Neuron (in vitro differentiated cells): ENCODE data around the gene BACH2.

Source experiments
- H2AFZ ChIP-seq: one replicate; pipeline ENCODE4 v1.6.1; 2013; ENCODE audit warnings: low read depth, mild to moderate bottlenecking, inconsistent platforms, low read length, moderate library complexity
- H3K27me3 ChIP-seq: one replicate; pipeline ENCODE4 v1.6.1; 2013; ENCODE audit warnings: low read length; ENCODE audit not compliant: insufficient read depth
- H3K36me3 ChIP-seq: one replicate; pipeline ENCODE4 v1.6.1; 2013; ENCODE audit warnings: low read length; ENCODE audit not compliant: insufficient read depth
- H3K4me1 ChIP-seq: one replicate; pipeline ENCODE4 v1.6.1; 2013; ENCODE audit warnings: low read length; ENCODE audit not compliant: insufficient read depth
- H3K4me3 ChIP-seq: 2 replicates; pipeline ENCODE4 v1.5.1; 2013; ENCODE audit warnings: mild to moderate bottlenecking, low read length, moderate library complexity
- H3K9me3 ChIP-seq: one replicate; pipeline ENCODE4 v1.6.1; 2013; ENCODE audit warnings: low read length

BACH2 gene

DNA sequence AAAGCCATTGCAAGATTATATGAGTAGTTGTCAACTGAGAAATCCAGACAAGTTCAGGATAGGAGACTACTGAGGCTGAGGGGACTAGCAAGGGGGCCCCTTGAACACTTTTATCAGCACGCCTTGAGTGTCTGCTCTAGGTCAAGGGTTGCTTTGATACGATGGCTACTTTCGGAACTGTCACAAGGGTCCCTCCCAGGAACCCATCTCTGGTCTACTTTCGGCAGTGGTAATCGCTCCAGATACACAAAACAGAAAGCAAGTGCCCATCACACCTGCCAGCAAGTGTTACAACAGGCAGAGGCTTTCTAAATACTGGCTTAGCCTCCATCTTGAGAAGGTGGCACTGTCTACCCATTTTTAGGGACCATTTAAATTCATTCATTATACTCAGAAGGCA, 341.3 kb downstream of the BACH2 start:
- peaks cover 20% of the 10 kb centered on the region for H3K4me1 ChIP-seq
- H3K4me3 ChIP-seq: no peak overlapping the region
- H3K27me3 ChIP-seq: no peaks in the 10 kb centered on the region
- H3K36me3 ChIP-seq: peaks cover 12% of the 10 kb centered on the region
- H3K9me3 ChIP-seq: no peaks in the 10 kb centered on the region
- no peak overlapping the region for H2AFZ ChIP-seq

- Histone ChIP-seq H3K4me3 (no peak overlapping the region), H3K27me3 (no peaks in the 10 kb centered on the region), H3K4me1 (peaks cover 20% of the 10 kb centered on the region), H3K36me3 (peaks cover 18% of the 10 kb centered on the region), H3K9me3 (no peaks in the 10 kb centered on the region), H2AFZ (no peak overlapping the region)
These were observed 341.9 kb downstream of the BACH2 start for GRCh38 chr6:89954721-89955148.

DNA sequence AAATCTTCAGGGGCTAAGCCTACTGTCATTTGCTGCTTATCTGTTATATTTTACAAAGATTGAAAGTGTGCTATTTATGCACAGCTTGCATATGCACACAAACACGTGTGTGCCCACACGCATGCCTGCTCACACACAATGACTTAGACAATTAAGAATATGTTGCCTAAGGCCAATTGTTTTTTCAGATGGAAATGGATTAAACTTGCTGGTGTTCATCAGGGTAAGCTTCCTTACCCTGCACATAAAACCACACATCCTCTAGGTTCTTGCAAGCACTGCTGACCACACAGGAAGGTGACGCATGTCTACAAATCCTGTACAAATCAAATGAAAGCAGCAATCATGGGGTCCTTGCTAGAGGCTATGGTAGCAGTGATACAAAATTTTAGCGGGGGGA, 344.0 kb downstream of the BACH2 start:
- no peak overlapping the region for H3K4me3 ChIP-seq
- peaks cover 13% of the 10 kb centered on the region for H3K4me1 ChIP-seq
- H3K27me3 ChIP-seq: no peaks in the 10 kb centered on the region
- peaks cover 3% of the 10 kb centered on the region for H3K9me3 ChIP-seq
- H3K36me3 ChIP-seq: peaks cover 22% of the 10 kb centered on the region
- no peak overlapping the region for H2AFZ ChIP-seq

- H3K4me1 ChIP-seq: peaks cover 13% of the 10 kb centered on the region
- no peak overlapping the region for H3K4me3 ChIP-seq
- H3K9me3 ChIP-seq: peaks cover 3% of the 10 kb centered on the region
- H3K36me3 ChIP-seq: peaks cover 22% of the 10 kb centered on the region
- no peak overlapping the region for H2AFZ ChIP-seq
- H3K27me3 ChIP-seq: no peaks in the 10 kb centered on the region
These were observed 344.5 kb downstream of the BACH2 start for GRCh38 chr6:89952105-89952671.

DNA sequence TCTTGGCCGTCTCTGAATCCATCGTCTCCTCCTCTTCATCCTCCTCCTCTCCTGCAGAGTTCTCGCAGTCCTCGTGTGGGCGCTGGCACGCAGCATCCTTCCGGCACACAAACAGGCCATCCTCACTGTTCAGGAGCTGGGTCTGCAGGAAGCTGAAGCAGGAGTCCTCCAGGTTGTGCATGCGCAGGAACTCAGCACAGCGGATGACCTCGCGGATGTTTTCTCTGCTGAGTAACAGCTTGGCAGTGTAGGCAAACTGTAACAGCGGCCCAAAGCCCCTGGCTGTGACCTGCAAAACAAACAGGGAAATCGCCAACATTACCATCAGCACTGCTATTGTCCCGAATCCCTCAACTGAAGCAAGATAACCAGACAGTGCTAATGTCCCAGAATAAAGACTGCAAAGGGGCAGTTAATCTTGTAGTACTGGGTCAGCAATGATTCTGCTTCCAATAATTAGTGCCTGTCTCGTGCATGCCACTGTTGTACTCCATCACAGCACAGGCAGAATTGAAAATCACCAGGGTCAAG, 345.0 kb downstream of the BACH2 start:
- H3K36me3 ChIP-seq: peaks cover 25% of the 10 kb centered on the region
- H3K9me3 ChIP-seq: peaks cover 3% of the 10 kb centered on the region
- H3K4me1 ChIP-seq: peaks cover 13% of the 10 kb centered on the region
- no peak overlapping the region for H3K4me3 ChIP-seq
- H2AFZ ChIP-seq: no peak overlapping the region
- no peaks in the 10 kb centered on the region for H3K27me3 ChIP-seq

GRCh38 chr6:89950879-89951391, 345.7 kb downstream of the BACH2 start:
- Histone ChIP-seq H3K36me3 (peaks cover 25% of the 10 kb centered on the region), H3K9me3 (peaks cover 3% of the 10 kb centered on the region), H2AFZ (no peak overlapping the region), H3K27me3 (no peaks in the 10 kb centered on the region), H3K4me3 (no peak overlapping the region), H3K4me1 (peaks cover 13% of the 10 kb centered on the region)

DNA sequence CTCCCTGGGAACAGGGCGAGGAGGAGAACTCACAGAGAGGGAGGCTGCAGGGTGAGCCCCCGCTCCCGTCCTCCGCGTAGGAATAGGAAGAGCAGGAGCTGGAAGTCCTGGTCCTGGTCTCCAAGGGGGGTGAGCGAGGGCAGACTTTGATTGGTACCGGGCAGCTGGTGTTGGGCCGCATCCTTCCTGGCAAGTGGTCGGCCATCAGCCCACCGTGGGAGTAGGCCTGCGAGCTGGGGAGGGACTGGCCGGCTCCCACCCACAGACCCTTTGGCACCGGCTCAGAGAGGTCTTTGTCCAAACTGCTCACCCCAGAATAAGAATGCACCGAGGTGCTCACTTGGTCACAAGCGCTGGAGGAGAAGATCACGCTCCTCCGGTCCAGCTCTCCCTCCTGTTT, 346.2 kb downstream of the BACH2 start:
- Histone ChIP-seq H3K27me3 (no peaks in the 10 kb centered on the region), H3K4me3 (no peak overlapping the region), H2AFZ (no peak overlapping the region), H3K36me3 (peaks cover 25% of the 10 kb centered on the region), H3K4me1 (peaks cover 13% of the 10 kb centered on the region), H3K9me3 (peaks cover 3% of the 10 kb centered on the region)

- H3K9me3 ChIP-seq: peaks cover 3% of the 10 kb centered on the region
- no peak overlapping the region for H2AFZ ChIP-seq
- H3K4me1 ChIP-seq: peaks cover 12% of the 10 kb centered on the region
- H3K27me3 ChIP-seq: no peaks in the 10 kb centered on the region
- H3K4me3 ChIP-seq: no peak overlapping the region
- H3K36me3 ChIP-seq: peaks cover 25% of the 10 kb centered on the region
These were observed 347.8 kb downstream of the BACH2 start for GRCh38 chr6:89948876-89949275.

DNA sequence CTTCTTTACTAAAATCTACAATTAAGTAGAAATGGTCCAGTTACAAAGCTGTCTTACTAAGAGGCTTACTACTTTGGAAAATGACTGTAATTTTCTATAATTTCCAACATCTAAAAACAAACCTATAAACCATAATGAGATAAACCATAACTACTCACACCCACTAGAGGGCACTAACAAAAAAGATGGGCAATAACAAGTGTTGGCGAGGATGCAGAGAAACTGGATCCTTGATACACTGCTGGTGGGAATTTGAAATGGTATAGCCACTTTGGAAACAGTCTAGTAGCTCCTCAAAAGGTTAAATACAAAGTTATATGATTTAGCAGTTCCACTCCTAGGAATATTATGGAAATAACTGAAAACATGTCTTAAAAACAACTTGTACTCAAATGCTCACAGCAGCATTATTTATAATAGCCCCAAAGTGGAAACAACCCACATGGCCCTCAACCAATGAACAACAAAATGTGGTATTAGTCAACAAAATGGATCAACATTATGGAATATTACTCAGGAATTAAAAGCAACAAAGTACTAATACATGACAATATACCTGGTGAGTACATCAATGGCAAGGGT, 351.7 kb downstream of the BACH2 start:
- Histone ChIP-seq H3K36me3 (peaks cover 8% of the 10 kb centered on the region), H3K4me1 (peaks cover 12% of the 10 kb centered on the region), H3K9me3 (peaks cover 3% of the 10 kb centered on the region), H2AFZ (no peak overlapping the region), H3K4me3 (no peak overlapping the region), H3K27me3 (no peaks in the 10 kb centered on the region)

DNA sequence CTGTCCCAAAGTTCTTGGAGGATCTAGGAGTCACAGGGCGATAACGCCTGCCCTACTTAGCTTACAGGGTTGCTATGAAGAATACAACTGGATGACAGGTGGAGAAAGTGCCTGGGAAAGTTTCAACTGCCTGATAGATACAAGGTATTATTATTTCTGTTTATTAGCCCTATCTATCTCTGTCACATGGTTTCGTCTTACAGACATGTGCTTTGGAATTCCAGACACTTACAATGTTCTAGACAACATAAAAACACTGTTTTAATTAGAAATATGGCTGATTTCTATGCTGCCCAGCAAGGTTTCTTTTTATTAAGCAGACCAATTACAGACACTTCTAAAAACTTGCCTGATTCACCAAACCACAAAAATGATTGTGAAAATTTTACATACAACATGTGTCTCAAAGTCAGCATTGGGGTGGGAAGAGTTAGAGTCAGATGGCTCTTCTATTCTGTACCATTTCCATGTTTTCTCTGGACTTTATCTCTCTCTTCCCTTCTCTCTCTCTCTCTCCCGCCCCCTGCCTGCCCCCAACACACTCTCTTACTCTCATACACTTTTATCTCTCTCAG, 352.4 kb downstream of the BACH2 start:
- Histone ChIP-seq H3K4me3 (no peak overlapping the region), H2AFZ (no peak overlapping the region), H3K27me3 (no peaks in the 10 kb centered on the region), H3K4me1 (peaks cover 12% of the 10 kb centered on the region), H3K9me3 (peaks cover 3% of the 10 kb centered on the region), H3K36me3 (peaks cover 3% of the 10 kb centered on the region)

GRCh38 chr6:89942601-89943000, 354.0 kb downstream of the BACH2 start:
- Histone ChIP-seq H3K4me1 (peaks cover 8% of the 10 kb centered on the region), H2AFZ (no peak overlapping the region), H3K27me3 (no peaks in the 10 kb centered on the region), H3K4me3 (no peak overlapping the region), H3K9me3 (no peaks in the 10 kb centered on the region), H3K36me3 (peaks cover 7% of the 10 kb centered on the region)

GRCh38 chr6:89941763-89942497, 354.7 kb downstream of the BACH2 start:
- H3K9me3 ChIP-seq: no peaks in the 10 kb centered on the region
- H3K4me3 ChIP-seq: no peak overlapping the region
- H3K36me3 ChIP-seq: peaks cover 10% of the 10 kb centered on the region
- no peak overlapping the region for H2AFZ ChIP-seq
- peaks cover 8% of the 10 kb centered on the region for H3K4me1 ChIP-seq
- H3K27me3 ChIP-seq: no peaks in the 10 kb centered on the region
